Measurements from ENCODE around the gene GINS1. TPM values are rescaled to one million over a fixed set of nuclear protein-coding genes. Genes with fewer than 3 reads are reported as not detected.
"Not testable (repeated sequence)": the region's sequence is repeated elsewhere in the genome, so short reads cannot be mapped to it uniquely, and the experiment has no call there.

GINS1 gene
- total and polyA plus RNA-seq, 8 donors = 0.32 to 0.98 (median 0.49) TPM

DNA sequence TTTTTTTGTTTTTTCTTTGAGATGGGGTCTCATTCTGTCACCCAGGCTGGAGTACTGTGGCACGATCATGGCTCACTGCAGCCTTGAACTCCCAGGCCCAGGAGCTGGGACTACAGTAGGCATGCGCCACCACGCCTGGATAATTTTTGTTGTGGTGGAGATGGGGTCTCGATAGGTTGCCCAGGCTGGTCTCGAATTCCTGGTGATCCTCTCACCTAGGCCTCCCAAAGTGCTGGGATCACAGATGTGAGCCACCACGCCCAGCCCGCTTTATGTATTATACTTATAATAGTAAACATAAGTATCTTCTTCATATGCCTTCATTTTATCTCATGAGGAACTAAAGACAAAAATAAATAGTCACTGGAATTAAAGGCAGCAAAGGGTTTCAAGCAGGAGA is 63.5 kb downstream of the GINS1 start:
- H3K27me3 ChIP-seq = no peaks in the 10 kb centered on the region
- DNase-seq (no peak), FAIRE-seq (no peak), ATAC-seq (no peak)
- no peaks in the 10 kb centered on the region for H3K4me1 ChIP-seq
- no peak overlapping the region for H3K27ac ChIP-seq
- TF ChIP-seq, protein P1, sequence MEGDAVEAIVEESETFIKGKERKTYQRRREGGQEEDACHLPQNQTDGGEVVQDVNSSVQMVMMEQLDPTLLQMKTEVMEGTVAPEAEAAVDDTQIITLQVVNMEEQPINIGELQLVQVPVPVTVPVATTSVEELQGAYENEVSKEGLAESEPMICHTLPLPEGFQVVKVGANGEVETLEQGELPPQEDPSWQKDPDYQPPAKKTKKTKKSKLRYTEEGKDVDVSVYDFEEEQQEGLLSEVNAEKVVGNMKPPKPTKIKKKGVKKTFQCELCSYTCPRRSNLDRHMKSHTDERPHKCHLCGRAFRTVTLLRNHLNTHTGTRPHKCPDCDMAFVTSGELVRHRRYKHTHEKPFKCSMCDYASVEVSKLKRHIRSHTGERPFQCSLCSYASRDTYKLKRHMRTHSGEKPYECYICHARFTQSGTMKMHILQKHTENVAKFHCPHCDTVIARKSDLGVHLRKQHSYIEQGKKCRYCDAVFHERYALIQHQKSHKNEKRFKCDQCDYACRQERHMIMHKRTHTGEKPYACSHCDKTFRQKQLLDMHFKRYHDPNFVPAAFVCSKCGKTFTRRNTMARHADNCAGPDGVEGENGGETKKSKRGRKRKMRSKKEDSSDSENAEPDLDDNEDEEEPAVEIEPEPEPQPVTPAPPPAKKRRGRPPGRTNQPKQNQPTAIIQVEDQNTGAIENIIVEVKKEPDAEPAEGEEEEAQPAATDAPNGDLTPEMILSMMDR (IDR thresholded peaks at IDR 0.05) = no peak
- H3K36me3 ChIP-seq = peaks cover 0 to 5% (median 0%) of the 10 kb centered on the region in 3 donors
- H3K4me3 ChIP-seq = no peak overlapping the region
- intact Hi-C loops (cut with DNase I) = no loop called here
- H3K9me3 ChIP-seq = no peaks in the 10 kb centered on the region
- WGBS, 2 donors = 93% methylated on average over 7 of the region's 7 CpGs

DNA sequence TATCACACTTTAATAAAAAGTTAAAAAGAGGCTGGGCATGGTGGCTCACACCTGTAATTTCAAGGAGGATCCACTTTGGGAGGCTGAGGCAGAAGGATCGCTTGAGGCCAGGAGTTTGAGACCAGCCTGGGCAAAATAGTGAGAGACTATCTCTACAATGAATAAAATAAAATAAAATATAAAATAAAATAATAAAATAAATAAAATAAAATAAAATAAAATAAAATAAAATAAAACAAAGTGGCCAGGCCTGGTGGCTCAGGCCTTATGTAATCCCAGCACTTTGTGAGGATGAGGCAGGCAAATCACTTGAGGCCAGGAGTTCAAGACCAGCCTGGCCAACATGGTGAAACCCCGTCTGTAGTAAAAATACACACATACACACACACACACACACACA is 65.8 kb downstream of the GINS1 start:
- FAIRE-seq; ATAC-seq; H3K9me3 ChIP-seq; H3K4me1 ChIP-seq; H3K27me3 ChIP-seq; H3K36me3 ChIP-seq; intact Hi-C loops (cut with DNase I); DNase-seq; H3K4me3 ChIP-seq; H3K27ac ChIP-seq: not testable (repeated sequence)
- 92 to 93% methylated on average over 2 of the region's 2 CpGs for WGBS, 2 donors

DNA sequence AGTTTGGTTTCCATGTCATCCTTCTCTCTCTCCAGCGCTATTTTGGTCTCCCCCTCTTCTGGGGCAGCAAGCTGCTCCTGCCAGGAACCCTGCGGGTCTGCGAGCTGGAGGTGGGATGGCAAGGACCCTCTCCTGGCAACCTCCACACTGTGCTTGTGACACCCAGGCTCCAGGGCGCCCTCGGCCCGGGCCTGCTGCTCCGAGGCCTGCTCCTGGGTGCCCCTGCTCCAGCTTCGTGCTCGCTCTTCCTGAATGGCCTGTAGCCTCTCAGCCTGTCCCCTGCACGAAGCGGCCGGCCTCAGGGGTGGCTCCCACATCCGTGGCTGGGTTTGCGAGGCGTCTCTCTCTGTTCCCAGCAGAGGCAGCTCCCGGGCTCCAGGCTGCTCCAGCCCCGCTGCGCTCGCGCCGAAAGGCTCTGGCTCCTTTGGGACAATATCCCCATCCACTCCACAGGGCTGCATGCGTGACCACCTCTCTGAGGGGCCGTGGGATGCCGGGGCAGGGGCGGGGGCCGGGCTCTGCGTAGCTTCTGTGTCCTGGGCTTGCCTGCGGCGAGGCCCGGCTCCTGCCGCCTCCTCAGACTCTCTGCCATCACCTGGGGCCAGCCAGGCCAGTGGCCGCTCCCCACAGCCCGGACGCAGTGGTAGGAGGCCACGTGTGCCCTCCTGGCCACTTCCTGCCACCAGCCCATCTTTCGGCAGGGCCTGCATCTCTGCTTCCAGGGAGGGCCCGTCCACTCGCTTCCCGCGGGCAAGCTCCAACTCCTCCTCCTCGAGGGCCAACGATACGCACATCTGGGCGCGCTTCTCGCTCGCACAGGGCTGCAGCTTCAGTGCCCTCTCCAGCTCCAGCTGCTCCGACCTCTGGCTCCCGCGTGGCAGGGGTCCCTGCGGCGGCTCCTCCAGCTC is 68.9 kb downstream of the GINS1 start:
- TF ChIP-seq, protein P1 (IDR thresholded peaks at IDR 0.05) = no peak
- Histone ChIP-seq H3K4me3 (no peak overlapping the region), H3K9me3 (no peaks in the 10 kb centered on the region), H3K4me1 (no peaks in the 10 kb centered on the region), H3K36me3 (peaks cover 0 to 10% (median 2%) of the 10 kb centered on the region in 3 donors), H3K27me3 (no peaks in the 10 kb centered on the region), H3K27ac (no peak overlapping the region)
- ATAC-seq (no peak), DNase-seq (no peak), FAIRE-seq (no peak)
- 92 to 95% methylated on average over 49 to 52 of the region's 52 CpGs for WGBS, 2 donors
- intact Hi-C loops (cut with DNase I) = no loop called here

DNA sequence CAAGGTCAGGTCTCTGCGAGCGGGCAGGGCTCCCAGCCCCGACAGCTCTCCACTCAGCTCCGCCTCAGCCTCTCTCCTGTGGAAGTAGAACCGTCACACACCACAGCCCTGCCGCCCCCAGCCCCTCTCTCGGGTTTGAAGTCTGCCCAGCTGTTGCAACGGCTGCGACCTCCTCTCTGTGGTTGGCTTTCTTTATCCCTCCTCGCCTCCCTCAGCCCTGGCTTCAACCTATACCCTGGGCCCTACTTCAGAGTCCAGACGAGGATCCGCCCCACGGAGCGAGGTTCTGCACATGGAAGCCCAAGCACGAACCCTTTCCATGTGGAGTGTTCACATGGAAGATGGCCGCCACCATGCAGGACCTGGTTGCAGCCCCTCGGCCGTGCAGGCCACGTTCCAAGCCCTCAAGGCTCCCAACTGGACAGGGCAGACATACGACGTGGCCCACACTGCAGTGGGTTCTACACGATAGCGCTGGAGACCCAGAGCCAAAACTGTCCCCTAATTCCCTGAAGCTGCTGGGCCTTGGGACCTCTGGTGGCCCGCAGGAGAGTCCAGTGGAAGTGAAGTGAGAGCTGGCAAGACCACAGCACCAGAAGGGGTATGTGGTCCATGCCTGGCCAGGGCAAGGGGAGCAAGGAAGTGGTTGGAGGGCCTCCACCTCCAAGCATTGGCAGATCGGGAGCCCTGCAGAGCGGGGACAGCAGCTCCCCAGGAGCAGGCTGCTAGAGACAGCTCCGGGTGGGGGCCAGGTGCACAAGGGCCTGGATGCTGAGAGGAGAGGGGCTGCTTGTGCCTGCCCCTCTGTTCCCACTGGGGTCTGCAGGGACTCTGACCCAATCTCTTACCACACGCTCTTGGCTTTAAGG is 69.8 kb downstream of the GINS1 start:
- Histone ChIP-seq H3K4me1 (no peaks in the 10 kb centered on the region), H3K27ac (no peak overlapping the region), H3K27me3 (no peaks in the 10 kb centered on the region), H3K9me3 (no peaks in the 10 kb centered on the region), H3K36me3 (peaks cover 0 to 10% (median 2%) of the 10 kb centered on the region in 3 donors), H3K4me3 (no peak overlapping the region)
- intact Hi-C loops (cut with DNase I) = no loop called here
- TF ChIP-seq, protein P1 (IDR thresholded peaks at IDR 0.05) = no peak
- ATAC-seq = no peak
- FAIRE-seq = no peak
- 94 to 96% methylated on average over 28 of the region's 28 CpGs for WGBS, 2 donors
- no peak for DNase-seq

DNA sequence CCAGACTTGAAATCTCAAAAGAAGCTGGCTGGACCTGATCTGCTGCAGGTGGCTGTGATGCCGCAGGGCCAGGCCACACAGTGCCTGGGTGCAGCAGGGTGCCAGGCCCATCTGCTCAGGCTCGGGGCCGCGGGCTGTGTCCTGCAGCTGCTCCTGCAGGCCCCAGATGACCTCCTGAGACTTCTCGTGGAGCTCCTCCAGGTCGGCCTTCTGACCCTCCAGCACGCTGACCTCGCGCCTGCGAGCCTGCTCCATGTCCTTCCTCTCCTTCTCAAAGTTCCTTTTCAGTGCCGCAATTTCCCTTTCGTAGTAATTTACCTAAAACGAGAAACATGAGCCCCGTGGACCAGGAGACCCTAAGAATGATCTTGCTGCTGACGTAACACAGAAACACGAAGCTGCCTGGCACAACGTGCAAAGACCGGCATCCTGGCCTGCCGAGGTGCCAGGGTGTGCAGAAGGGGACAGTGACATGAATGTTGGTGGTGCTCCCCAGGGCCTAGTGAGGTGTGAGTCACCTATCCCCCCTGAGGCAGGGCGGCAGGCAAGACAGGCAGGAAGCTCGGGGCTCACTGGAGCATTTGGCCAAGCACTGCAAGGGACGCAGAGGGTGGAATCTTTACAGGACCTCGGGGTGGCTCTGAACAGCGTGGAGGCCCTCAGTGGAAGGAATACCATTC is 71.6 kb downstream of the GINS1 start:
- no peak for FAIRE-seq
- DNase-seq = no peak
- no peak overlapping the region for H3K4me3 ChIP-seq
- no peaks in the 10 kb centered on the region for H3K27me3 ChIP-seq
- H3K9me3 ChIP-seq = no peaks in the 10 kb centered on the region
- peaks cover 0 to 10% (median 2%) of the 10 kb centered on the region in 3 donors for H3K36me3 ChIP-seq
- no peak for ATAC-seq
- TF ChIP-seq, protein P1 (IDR thresholded peaks at IDR 0.05) = no peak
- WGBS, 2 donors = 89 to 91% methylated on average over 24 of the region's 24 CpGs
- H3K27ac ChIP-seq = no peak overlapping the region
- intact Hi-C loops (cut with DNase I) = no loop called here
- no peaks in the 10 kb centered on the region for H3K4me1 ChIP-seq
